Measurements from ENCODE around the gene SETD4. TPM values are rescaled to one million over a fixed set of nuclear protein-coding genes. Genes with fewer than 3 reads are reported as not detected.
A peak's percentile ranks its signal among the peaks of the same experiment; 100 is the strongest.

Gene SETD4
- total RNA-seq, 1 experiment from 2014 or later, result 24.3 TPM

DNA sequence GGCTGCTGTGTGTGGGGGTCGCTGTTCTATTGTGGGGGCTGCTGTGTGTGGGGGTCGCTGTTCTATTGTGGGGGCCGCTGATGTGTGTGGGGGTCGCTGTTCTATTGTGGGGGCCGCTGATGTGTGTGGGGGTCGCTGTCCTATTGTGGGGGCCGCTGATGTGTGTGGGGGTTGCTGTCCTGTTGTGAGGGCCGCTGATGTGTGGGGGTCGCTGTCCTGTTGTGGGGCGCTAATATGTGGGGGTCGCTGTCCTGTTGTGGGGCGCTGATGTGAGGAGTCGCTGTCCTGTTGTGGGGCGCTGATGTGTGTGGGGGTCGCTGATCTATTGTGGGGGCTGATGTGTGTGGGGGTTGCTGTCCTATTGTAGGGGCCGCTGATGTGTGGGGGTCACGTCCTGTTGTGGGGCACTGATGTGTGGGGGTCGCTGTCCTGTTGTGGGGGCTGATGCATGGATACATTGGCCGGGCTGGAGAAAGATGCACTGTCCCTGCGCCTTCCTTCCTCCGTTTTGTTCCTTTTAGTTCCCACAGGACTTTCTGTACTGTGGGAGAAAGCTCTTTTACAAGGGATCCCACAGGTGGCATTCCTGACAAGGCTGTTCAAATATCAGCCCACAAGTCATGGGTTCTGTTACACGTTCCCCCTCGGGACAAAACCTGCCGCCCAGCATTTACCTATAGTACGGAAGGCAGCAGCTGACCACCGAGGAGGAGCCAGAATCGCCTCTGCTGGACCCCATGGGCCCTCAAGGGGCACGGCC lies 27.5 kb downstream of the SETD4 start:
- Histone ChIP-seq H3K9me3 (no peaks in the 10 kb centered on the region), H3K27me3 (replicated peaks; ENCODE audit: control insufficient read depth, insufficient read depth, low read length) (no peaks in the 10 kb centered on the region), H3K36me3 (ENCODE audit: control insufficient read depth, insufficient read depth, low read length) (no peaks in the 10 kb centered on the region), H3K4me1 (peaks cover 18% of the 10 kb centered on the region), H3K4me3 (ENCODE audit: low read depth, low read length) (no peak overlapping the region)
- DNase-seq, result no peak
- H3K4me3 Mint-ChIP-seq (ENCODE audit: unreplicated experiment), result no peak overlapping the region
- ChIA-PET POLR2A (no interaction called here), CTCF (no interaction called here)
- peaks cover 22% of the 10 kb centered on the region for H3K36me3 Mint-ChIP-seq (ENCODE audit: insufficient read depth, unreplicated experiment)
- intact Hi-C loops (cut with micrococcal nuclease; ENCODE audit: unreplicated experiment), result no loop called here
- peaks cover 31% of the 10 kb centered on the region for H3K4me1 Mint-ChIP-seq (ENCODE audit: low read depth, unreplicated experiment)
- peak overlapping the region; percentile 35 for H3K27ac Mint-ChIP-seq (ENCODE audit: unreplicated experiment)
- no peaks in the 10 kb centered on the region for H3K27me3 Mint-ChIP-seq (ENCODE audit: insufficient read depth, unreplicated experiment)
- no TSS peak for BruUV-seq (replicated peaks)
- no peaks in the 10 kb centered on the region for H3K9me3 Mint-ChIP-seq (ENCODE audit: unreplicated experiment)
- TF ChIP-seq, protein P1, sequence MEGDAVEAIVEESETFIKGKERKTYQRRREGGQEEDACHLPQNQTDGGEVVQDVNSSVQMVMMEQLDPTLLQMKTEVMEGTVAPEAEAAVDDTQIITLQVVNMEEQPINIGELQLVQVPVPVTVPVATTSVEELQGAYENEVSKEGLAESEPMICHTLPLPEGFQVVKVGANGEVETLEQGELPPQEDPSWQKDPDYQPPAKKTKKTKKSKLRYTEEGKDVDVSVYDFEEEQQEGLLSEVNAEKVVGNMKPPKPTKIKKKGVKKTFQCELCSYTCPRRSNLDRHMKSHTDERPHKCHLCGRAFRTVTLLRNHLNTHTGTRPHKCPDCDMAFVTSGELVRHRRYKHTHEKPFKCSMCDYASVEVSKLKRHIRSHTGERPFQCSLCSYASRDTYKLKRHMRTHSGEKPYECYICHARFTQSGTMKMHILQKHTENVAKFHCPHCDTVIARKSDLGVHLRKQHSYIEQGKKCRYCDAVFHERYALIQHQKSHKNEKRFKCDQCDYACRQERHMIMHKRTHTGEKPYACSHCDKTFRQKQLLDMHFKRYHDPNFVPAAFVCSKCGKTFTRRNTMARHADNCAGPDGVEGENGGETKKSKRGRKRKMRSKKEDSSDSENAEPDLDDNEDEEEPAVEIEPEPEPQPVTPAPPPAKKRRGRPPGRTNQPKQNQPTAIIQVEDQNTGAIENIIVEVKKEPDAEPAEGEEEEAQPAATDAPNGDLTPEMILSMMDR (IDR thresholded peaks at IDR 0.05; ENCODE audit: insufficient read depth in 1 of 2, low read depth in 1 of 2, low read length in 1 of 2, severe bottlenecking in 1 of 2, unreplicated experiment in 1 of 2), result no peak

DNA sequence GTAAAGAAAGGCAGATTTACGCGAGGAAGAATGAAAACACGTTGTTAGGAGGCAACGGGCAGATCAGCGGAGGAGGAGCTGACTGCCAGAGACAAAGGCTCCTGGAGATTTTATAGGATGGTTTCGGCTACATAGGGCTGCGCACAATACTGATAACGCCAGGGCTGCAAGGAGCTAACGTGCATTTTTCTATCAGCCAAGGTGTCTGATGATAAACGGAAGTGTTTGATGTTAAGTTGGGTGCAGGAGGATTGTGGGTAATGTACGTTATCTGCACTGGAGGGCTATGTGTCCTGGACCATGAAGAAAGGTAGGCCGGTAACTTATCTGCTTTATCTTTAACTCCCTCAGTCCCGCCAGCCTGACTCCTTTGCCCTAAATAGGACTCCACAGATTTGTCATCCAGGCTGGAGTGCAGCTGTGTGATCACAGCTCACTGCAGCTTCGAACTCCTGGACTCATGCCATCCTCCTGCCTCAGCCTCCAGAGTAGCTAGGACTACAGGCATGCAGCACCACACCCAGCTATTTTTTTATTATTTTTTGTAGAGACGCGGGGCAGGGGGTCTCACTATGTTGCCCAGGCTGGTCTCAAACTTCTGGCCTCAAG lies 29.6 kb downstream of the SETD4 start:
- Histone ChIP-seq H3K9me3 (no peaks in the 10 kb centered on the region), H3K4me3 (ENCODE audit: low read depth, low read length) (no peak overlapping the region), H3K36me3 (ENCODE audit: control insufficient read depth, insufficient read depth, low read length) (no peaks in the 10 kb centered on the region), H3K27me3 (replicated peaks; ENCODE audit: control insufficient read depth, insufficient read depth, low read length) (no peaks in the 10 kb centered on the region), H3K4me1 (peaks cover 18% of the 10 kb centered on the region)
- H3K4me1 Mint-ChIP-seq (ENCODE audit: low read depth, unreplicated experiment), result peaks cover 30% of the 10 kb centered on the region
- no TSS peak for BruUV-seq (replicated peaks)
- peak; percentile 36 to 56 for DNase-seq
- H3K9me3 Mint-ChIP-seq (ENCODE audit: unreplicated experiment), result no peaks in the 10 kb centered on the region
- H3K27me3 Mint-ChIP-seq (ENCODE audit: insufficient read depth, unreplicated experiment), result no peaks in the 10 kb centered on the region
- H3K4me3 Mint-ChIP-seq (ENCODE audit: unreplicated experiment), result peak overlapping the region; percentile 60
- intact Hi-C loops (cut with micrococcal nuclease; ENCODE audit: unreplicated experiment), result no loop called here
- POLR2A ChIA-PET, result no interaction called here
- peak overlapping the region; percentile 32 for H3K27ac Mint-ChIP-seq (ENCODE audit: unreplicated experiment)
- TF ChIP-seq, protein P1 (IDR thresholded peaks at IDR 0.05; ENCODE audit: insufficient read depth in 1 of 2, low read depth in 1 of 2, low read length in 1 of 2, severe bottlenecking in 1 of 2, unreplicated experiment in 1 of 2), result no peak
- CTCF ChIA-PET, result interaction anchor here (0.7 to 1.3 kb wide), 2 partner anchors 77 to 82 kb away, joined by 3 to 5 read pairs; no protein-coding TSS in a partner anchor
- peaks cover 10% of the 10 kb centered on the region for H3K36me3 Mint-ChIP-seq (ENCODE audit: insufficient read depth, unreplicated experiment)

DNA sequence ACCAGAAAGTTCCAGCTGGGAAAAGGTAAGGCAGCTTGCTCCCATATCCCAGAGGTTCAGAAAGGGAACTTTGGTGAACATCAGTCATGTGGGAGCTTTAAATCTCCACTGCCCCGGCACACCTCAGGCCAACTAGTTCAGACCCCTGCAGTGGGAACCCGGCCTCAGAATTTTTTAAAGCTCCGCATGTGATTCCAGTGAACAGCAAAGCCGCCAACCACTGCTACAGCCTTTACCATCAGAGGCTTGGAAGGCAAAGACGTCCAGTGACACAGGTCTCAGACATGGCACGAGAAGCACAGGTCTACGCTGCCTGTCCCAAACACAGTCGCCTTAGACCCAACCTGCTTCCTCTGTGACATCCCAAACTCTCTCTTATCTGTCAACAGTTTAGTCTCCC lies 31.0 kb downstream of the SETD4 start:
- Histone ChIP-seq H3K4me3 (ENCODE audit: low read depth, low read length) (no peak overlapping the region), H3K27me3 (replicated peaks; ENCODE audit: control insufficient read depth, insufficient read depth, low read length) (no peaks in the 10 kb centered on the region), H3K9me3 (no peaks in the 10 kb centered on the region), H3K36me3 (ENCODE audit: control insufficient read depth, insufficient read depth, low read length) (no peaks in the 10 kb centered on the region), H3K4me1 (peaks cover 18% of the 10 kb centered on the region)
- H3K4me3 Mint-ChIP-seq (ENCODE audit: unreplicated experiment), result no peak overlapping the region
- H3K27ac Mint-ChIP-seq (ENCODE audit: unreplicated experiment), result no peak overlapping the region
- no peak for DNase-seq
- H3K27me3 Mint-ChIP-seq (ENCODE audit: insufficient read depth, unreplicated experiment), result no peaks in the 10 kb centered on the region
- TF ChIP-seq, protein P1 (IDR thresholded peaks at IDR 0.05; ENCODE audit: insufficient read depth in 1 of 2, low read depth in 1 of 2, low read length in 1 of 2, severe bottlenecking in 1 of 2, unreplicated experiment in 1 of 2), result no peak
- H3K36me3 Mint-ChIP-seq (ENCODE audit: insufficient read depth, unreplicated experiment), result no peaks in the 10 kb centered on the region
- no TSS peak for BruUV-seq (replicated peaks)
- intact Hi-C loops (cut with micrococcal nuclease; ENCODE audit: unreplicated experiment), result loop anchor here (2.0 to 10.0 kb wide), 3 partner anchors 83 to 627 kb away; no protein-coding TSS in a partner anchor
- ChIA-PET CTCF (interaction anchor here (0.6 kb wide), 1 partner anchor 103 kb away, joined by 5 read pairs; no protein-coding TSS in a partner anchor), POLR2A (no interaction called here)
- H3K9me3 Mint-ChIP-seq (ENCODE audit: unreplicated experiment), result no peaks in the 10 kb centered on the region
- peaks cover 21% of the 10 kb centered on the region for H3K4me1 Mint-ChIP-seq (ENCODE audit: low read depth, unreplicated experiment)

Data from Caco-2 (cell line).